ENCODE results near the gene NRG2.

The NRG2 gene

DNA sequence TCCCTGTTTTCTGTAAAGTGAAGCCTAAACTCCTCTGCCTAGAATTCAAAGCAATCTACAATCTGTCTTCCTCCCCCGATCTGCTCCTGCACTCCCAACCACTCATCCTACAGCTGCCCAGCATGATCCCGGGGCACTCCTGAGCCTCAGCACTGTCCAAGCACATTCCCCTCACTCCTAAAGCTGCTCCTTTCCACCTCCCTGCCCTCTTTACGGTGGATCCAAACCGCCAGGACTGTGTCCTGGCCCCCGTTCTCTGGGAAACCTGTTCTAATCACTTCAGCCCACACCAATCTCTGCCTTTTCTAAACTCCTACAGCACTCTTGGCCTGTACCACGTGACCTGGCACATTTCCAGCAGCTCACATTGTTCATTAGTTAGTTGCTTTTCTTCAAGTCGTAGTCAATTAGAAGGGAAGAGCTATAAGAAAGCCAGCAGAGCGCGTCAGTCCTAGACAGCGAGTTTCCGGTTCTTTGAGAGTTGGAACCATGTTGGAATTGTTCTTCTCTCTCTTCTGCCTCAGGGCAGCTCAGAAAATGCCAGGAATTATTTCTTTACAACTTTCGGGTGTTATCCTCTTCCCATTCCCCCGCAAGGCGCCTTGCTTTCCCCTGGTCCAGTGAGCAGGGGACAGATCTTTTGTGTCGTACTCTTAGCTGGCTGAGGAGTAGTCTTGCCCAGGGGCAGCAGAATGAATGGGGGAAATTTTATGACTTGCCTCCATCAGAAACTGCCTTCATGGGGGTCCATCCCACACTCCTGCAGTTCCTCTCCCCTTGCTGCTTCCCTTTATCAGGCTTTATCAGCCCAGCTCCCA, 60.7 kb downstream of the NRG2 start:
- H3K27ac ChIP-seq (ENCODE audit: low read length), result no peak overlapping the region
- no peak overlapping the region for H3K9ac ChIP-seq (ENCODE audit: low read length)
- no peaks in the 10 kb centered on the region for H3K36me3 ChIP-seq (ENCODE audit: control insufficient read depth, low read depth, low read length)
- peaks cover 6% of the 10 kb centered on the region for H3K4me1 ChIP-seq (ENCODE audit: control insufficient read depth, low read depth, low read length)
- H3K4me3 ChIP-seq (ENCODE audit: low read length), result no peak overlapping the region
- H3K9me3 ChIP-seq (ENCODE audit: control insufficient read depth, low read depth, low read length), result no peaks in the 10 kb centered on the region
- H3K27me3 ChIP-seq (ENCODE audit: control insufficient read depth, insufficient read depth, low read length), result no peaks in the 10 kb centered on the region

DNA sequence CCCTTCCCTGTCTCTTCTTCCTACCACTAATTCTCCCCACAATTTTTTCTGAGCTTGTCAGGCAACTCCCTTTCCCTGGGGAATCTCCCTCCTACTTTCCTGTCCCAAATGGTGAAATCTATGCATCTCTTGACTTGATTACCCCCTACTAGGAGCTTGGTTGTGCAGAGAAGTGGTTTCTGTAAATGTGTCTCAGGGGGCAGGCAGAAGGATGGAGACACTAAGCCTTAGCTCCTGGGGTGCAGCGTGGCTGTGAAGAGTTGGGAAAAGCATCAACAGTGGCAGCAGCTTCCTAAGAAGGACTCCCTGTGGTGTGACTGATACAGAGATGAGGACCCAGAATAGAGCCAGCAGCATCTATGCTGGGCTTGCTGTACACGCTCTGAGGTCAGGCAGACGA, 62.3 kb downstream of the NRG2 start:
- Histone ChIP-seq H3K4me3 (ENCODE audit: low read length) (no peak overlapping the region), H3K27me3 (ENCODE audit: control insufficient read depth, insufficient read depth, low read length) (no peaks in the 10 kb centered on the region), H3K9ac (ENCODE audit: low read length) (no peak overlapping the region), H3K4me1 (ENCODE audit: control insufficient read depth, low read depth, low read length) (peaks cover 6% of the 10 kb centered on the region), H3K27ac (ENCODE audit: low read length) (no peak overlapping the region), H3K36me3 (ENCODE audit: control insufficient read depth, low read depth, low read length) (no peaks in the 10 kb centered on the region), H3K9me3 (ENCODE audit: control insufficient read depth, low read depth, low read length) (no peaks in the 10 kb centered on the region)

DNA sequence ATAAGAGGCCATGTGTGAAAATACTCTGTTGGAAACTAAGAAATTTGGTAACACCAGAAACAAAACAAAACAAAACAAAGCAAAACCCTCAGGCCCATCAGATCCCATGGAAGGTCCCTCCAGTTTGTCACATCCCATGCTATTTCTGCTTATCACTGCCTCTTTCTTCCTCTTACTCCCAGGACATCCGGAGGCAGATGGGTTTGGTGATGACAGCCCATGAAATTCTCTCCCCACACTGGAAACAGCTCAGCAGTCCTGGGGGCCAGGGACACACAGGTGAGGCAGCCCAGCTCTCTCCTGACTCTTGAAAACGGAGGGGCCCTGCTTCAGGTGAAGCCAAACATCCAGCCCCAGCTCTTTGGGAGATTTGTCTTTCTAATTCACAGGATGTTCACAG, 63.2 kb downstream of the NRG2 start:
- H3K4me1 ChIP-seq (ENCODE audit: control insufficient read depth, low read depth, low read length), result peaks cover 6% of the 10 kb centered on the region
- H3K9me3 ChIP-seq (ENCODE audit: control insufficient read depth, low read depth, low read length), result no peaks in the 10 kb centered on the region
- no peak overlapping the region for H3K9ac ChIP-seq (ENCODE audit: low read length)

DNA sequence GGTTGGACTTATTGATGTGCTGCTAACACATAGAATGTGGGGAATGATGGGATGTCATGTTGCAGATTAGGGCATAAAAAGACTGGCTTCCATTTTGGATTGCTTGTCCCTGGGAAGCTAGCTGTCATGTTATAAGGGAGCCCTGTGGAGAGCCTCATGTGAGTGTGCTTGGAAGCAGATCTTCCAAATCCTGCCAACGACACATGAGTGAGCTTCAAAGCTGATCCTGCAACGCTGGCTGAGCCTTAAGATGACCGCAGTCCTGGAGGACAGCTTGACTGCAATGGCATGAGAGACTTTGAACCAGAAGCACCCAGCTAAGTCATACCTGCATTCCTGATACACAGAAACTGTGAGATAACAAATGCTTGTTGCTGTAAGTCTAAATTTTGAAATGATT, 63.6 kb downstream of the NRG2 start:
- H3K9me3 ChIP-seq (ENCODE audit: control insufficient read depth, low read depth, low read length), result no peaks in the 10 kb centered on the region
- H3K27me3 ChIP-seq (ENCODE audit: control insufficient read depth, insufficient read depth, low read length), result no peaks in the 10 kb centered on the region
- H3K4me1 ChIP-seq (ENCODE audit: control insufficient read depth, low read depth, low read length), result peaks cover 6% of the 10 kb centered on the region
- no peaks in the 10 kb centered on the region for H3K36me3 ChIP-seq (ENCODE audit: control insufficient read depth, low read depth, low read length)
- H3K9ac ChIP-seq (ENCODE audit: low read length), result no peak overlapping the region
- no peak overlapping the region for H3K4me3 ChIP-seq (ENCODE audit: low read length)
- no peak overlapping the region for H3K27ac ChIP-seq (ENCODE audit: low read length)

More for the DNA sequence above, 63.2 kb downstream of the NRG2 start:
- Histone ChIP-seq H3K27me3 (ENCODE audit: control insufficient read depth, insufficient read depth, low read length) (no peaks in the 10 kb centered on the region), H3K4me3 (ENCODE audit: low read length) (no peak overlapping the region), H3K27ac (ENCODE audit: low read length) (no peak overlapping the region), H3K36me3 (ENCODE audit: control insufficient read depth, low read depth, low read length) (no peaks in the 10 kb centered on the region)

DNA sequence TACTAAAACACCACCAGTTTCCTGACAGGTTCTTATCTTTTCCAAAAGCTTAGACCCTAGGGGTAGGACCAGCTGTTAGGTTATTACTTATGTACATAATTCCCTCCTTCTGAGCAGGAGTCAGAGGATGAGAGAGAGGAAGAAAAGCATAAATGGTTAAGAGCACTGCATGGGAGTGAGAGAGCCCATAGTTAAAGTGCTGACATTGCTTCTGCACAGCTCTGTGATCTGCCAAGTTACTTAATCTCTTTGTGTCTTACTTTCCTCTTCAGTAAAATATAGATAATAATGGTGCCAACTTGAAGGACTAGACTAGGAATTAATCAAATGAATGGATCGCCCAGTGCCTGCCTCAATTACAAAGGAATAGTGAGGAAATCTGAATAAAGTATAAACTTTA, 66.4 kb downstream of the NRG2 start:
- H3K4me1 ChIP-seq (ENCODE audit: control insufficient read depth, low read depth, low read length), result no peaks in the 10 kb centered on the region
- no peaks in the 10 kb centered on the region for H3K9me3 ChIP-seq (ENCODE audit: control insufficient read depth, low read depth, low read length)
- no peak overlapping the region for H3K27ac ChIP-seq (ENCODE audit: low read length)
- H3K9ac ChIP-seq (ENCODE audit: low read length), result no peak overlapping the region
- no peaks in the 10 kb centered on the region for H3K36me3 ChIP-seq (ENCODE audit: control insufficient read depth, low read depth, low read length)
- H3K27me3 ChIP-seq (ENCODE audit: control insufficient read depth, insufficient read depth, low read length), result no peaks in the 10 kb centered on the region
- no peak overlapping the region for H3K4me3 ChIP-seq (ENCODE audit: low read length)

DNA sequence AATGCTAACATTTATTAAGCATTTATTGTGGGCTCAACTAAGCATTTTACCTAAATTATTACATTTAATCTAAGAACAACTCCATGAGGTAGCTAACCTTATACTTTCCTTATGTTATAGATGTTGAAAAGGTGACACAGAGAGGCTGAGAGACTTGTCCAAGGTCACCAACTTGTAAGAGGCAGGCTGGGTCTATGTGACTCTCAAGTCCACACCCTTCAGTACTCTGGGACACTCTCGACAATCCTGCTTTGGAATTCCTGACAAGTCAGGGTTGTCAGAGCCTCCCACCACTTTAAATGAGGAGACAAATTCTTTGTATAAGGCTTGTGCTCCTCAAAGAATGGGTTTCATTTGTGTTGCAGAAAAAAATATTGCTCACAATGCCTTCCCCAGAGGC, 67.2 kb downstream of the NRG2 start:
- H3K9me3 ChIP-seq (ENCODE audit: control insufficient read depth, low read depth, low read length), result no peaks in the 10 kb centered on the region
- no peak overlapping the region for H3K27ac ChIP-seq (ENCODE audit: low read length)
- H3K4me1 ChIP-seq (ENCODE audit: control insufficient read depth, low read depth, low read length), result no peaks in the 10 kb centered on the region
- no peaks in the 10 kb centered on the region for H3K27me3 ChIP-seq (ENCODE audit: control insufficient read depth, insufficient read depth, low read length)
- no peak overlapping the region for H3K4me3 ChIP-seq (ENCODE audit: low read length)
- H3K36me3 ChIP-seq (ENCODE audit: control insufficient read depth, low read depth, low read length), result no peaks in the 10 kb centered on the region
- no peak overlapping the region for H3K9ac ChIP-seq (ENCODE audit: low read length)

DNA sequence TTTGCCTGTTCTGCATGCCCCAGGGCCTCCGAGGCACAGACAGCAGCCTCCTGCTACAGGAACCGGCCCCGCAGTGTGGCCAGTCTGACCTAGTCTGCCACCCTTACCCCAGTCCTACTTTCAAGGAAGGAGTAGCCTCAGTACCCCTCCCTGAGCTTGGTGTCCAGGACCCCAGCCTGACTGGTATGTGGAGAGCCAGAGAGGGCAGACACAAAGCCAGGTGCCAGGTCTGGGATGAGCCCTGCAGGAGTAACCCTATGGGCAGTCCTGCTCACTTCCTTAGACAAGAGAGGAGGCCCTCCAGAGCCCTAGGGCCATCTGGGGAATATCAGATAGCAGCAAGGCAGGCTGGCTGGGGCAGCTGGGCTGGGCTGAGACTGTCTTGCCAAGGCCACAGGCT, 67.8 kb downstream of the NRG2 start:
- Histone ChIP-seq H3K36me3 (ENCODE audit: control insufficient read depth, low read depth, low read length) (no peaks in the 10 kb centered on the region), H3K27ac (ENCODE audit: low read length) (no peak overlapping the region), H3K9ac (ENCODE audit: low read length) (no peak overlapping the region), H3K9me3 (ENCODE audit: control insufficient read depth, low read depth, low read length) (no peaks in the 10 kb centered on the region), H3K4me1 (ENCODE audit: control insufficient read depth, low read depth, low read length) (no peaks in the 10 kb centered on the region), H3K4me3 (ENCODE audit: low read length) (no peak overlapping the region), H3K27me3 (ENCODE audit: control insufficient read depth, insufficient read depth, low read length) (no peaks in the 10 kb centered on the region)

DNA sequence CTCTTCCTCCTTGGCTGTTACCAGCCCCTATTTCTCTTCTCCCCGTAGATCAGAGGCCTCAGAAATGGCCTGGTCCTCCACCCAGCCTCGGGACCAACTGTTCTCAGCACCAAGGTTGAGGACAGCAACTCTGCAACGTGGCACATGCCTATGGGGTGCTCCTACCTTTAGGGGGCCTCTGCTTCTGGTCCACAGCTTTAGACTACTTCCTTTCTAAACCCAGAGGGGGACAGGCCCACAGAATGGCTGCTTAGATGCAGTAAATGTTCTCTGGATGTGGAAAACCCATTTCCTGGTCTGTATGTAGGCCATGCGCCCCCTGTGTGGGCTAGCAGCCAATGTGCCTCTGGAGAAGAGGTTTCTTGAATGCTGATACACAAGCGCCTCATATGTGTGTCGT, 68.4 kb downstream of the NRG2 start:
- Histone ChIP-seq H3K9ac (ENCODE audit: low read length) (no peak overlapping the region), H3K9me3 (ENCODE audit: control insufficient read depth, low read depth, low read length) (no peaks in the 10 kb centered on the region), H3K27me3 (ENCODE audit: control insufficient read depth, insufficient read depth, low read length) (peaks cover 1% of the 10 kb centered on the region), H3K4me3 (ENCODE audit: low read length) (no peak overlapping the region), H3K4me1 (ENCODE audit: control insufficient read depth, low read depth, low read length) (no peaks in the 10 kb centered on the region), H3K27ac (ENCODE audit: low read length) (no peak overlapping the region), H3K36me3 (ENCODE audit: control insufficient read depth, low read depth, low read length) (no peaks in the 10 kb centered on the region)

DNA sequence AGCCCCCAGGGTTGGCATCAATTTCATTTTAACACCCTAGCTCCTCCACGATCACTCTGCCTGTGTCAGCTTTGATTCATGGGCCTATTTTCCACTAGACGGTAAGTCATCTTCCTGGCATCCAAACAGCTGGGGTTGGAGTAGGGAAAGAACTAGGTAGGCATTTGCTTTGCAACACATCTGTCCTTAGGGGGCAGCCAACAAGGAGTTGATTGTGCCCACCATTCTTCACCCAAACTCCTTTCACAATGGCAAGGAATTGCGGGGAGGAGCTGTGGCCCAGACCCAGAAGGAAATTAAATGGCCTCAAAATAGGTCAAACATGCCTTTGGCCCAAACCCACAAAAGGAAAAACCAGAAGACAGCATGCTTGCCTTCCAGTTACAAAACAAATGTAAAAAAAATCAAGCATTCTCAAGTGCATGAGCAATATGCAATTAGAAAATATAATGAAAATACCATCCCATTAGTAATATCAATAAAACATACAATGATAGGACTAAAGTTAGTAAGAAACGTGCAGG, 71.8 kb downstream of the NRG2 start:
- H3K27ac ChIP-seq (ENCODE audit: low read length), result no peak overlapping the region
- no peak overlapping the region for H3K4me3 ChIP-seq (ENCODE audit: low read length)
- H3K9me3 ChIP-seq (ENCODE audit: control insufficient read depth, low read depth, low read length), result no peaks in the 10 kb centered on the region
- H3K4me1 ChIP-seq (ENCODE audit: control insufficient read depth, low read depth, low read length), result no peaks in the 10 kb centered on the region
- no peak overlapping the region for H3K9ac ChIP-seq (ENCODE audit: low read length)
- peaks cover 9% of the 10 kb centered on the region for H3K27me3 ChIP-seq (ENCODE audit: control insufficient read depth, insufficient read depth, low read length)
- no peaks in the 10 kb centered on the region for H3K36me3 ChIP-seq (ENCODE audit: control insufficient read depth, low read depth, low read length)

DNA sequence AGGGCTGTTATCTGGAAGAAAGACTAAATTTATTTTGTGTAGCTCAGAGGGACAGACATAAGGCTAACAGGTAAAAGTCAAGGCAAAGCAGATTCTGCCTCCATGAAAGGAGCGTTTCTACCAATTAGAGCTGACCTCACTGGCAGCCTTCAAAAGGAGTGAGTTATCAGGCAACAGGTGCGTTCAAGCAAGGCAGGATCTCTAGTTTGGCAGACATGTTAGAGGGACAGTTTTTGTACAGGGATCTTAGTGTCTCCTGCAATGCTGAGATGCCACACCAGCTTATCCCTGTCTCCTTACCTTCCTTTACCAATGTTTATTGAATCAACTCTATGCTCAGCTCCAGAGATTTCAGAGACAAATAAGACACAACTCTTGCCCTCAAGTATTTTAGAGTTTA, 73.8 kb downstream of the NRG2 start:
- Histone ChIP-seq H3K27me3 (ENCODE audit: control insufficient read depth, insufficient read depth, low read length) (peaks cover 9% of the 10 kb centered on the region), H3K9ac (ENCODE audit: low read length) (no peak overlapping the region), H3K4me1 (ENCODE audit: control insufficient read depth, low read depth, low read length) (no peaks in the 10 kb centered on the region), H3K36me3 (ENCODE audit: control insufficient read depth, low read depth, low read length) (no peaks in the 10 kb centered on the region), H3K27ac (ENCODE audit: low read length) (no peak overlapping the region), H3K9me3 (ENCODE audit: control insufficient read depth, low read depth, low read length) (no peaks in the 10 kb centered on the region), H3K4me3 (ENCODE audit: low read length) (no peak overlapping the region)

DNA sequence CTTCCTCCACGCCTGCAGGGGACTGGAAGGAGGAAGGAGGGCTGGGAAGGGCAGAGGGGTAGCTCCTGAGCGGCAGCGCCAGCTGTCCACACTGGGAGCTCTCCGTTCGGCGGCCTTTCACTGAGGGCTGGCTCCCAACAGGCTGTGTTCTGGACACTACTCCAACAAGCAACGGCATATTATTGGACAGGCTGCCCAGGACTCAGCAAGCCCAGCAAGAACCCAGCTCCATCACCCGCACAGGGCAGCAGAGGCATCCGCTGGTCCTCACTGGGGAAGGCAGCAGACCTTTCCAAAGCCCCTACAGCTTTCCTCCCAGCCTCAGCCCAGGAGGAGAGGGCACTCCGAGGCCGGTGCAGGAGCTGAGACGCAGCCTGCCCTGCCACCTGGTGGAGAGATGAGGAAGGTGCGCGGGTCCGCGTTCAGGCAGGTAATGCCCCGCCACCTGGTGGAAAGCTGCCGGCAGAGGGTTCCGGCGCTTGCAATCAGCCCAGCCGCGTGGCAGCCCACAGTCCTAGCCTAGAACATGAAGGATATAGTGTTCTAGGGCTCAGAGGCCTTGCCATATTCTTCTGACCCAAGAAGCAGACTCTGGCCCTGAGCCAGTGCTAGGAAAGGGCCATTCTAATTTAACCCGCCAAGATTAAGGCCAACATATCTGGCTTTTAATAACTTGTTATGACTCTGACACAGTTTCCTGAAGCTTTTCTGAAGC, 74.4 kb downstream of the NRG2 start:
- Histone ChIP-seq H3K27ac (ENCODE audit: low read length) (no peak overlapping the region), H3K9ac (ENCODE audit: low read length) (no peak overlapping the region), H3K27me3 (ENCODE audit: control insufficient read depth, insufficient read depth, low read length) (peaks cover 9% of the 10 kb centered on the region), H3K36me3 (ENCODE audit: control insufficient read depth, low read depth, low read length) (no peaks in the 10 kb centered on the region), H3K4me1 (ENCODE audit: control insufficient read depth, low read depth, low read length) (no peaks in the 10 kb centered on the region), H3K4me3 (ENCODE audit: low read length) (no peak overlapping the region), H3K9me3 (ENCODE audit: control insufficient read depth, low read depth, low read length) (no peaks in the 10 kb centered on the region)

DNA sequence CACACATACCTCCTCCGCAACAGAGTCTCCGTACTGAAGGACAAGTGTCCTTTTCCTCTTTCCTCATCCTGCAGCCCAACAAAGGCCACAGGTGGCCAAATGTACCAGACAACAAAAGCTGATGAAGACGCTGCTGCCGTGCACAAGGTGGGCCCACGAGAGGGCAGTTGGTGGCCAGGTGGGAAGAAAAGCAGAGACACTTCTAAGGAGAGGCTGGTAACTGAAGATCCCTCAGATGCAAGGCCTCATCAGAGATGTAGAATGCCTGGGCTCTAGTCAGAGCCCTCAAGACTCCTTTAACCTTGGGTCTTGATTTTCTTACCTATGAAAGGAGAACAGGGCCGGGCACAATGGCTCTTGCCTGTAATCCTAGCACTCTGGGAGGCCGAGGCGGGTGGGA, 75.7 kb downstream of the NRG2 start:
- Histone ChIP-seq H3K27ac (ENCODE audit: low read length) (no peak overlapping the region), H3K4me1 (ENCODE audit: control insufficient read depth, low read depth, low read length) (no peaks in the 10 kb centered on the region), H3K4me3 (ENCODE audit: low read length) (no peak overlapping the region), H3K27me3 (ENCODE audit: control insufficient read depth, insufficient read depth, low read length) (peaks cover 9% of the 10 kb centered on the region), H3K9ac (ENCODE audit: low read length) (no peak overlapping the region), H3K36me3 (ENCODE audit: control insufficient read depth, low read depth, low read length) (no peaks in the 10 kb centered on the region), H3K9me3 (ENCODE audit: control insufficient read depth, low read depth, low read length) (no peaks in the 10 kb centered on the region)
